ENCODE measurements around the gene ANK3.

DNA sequence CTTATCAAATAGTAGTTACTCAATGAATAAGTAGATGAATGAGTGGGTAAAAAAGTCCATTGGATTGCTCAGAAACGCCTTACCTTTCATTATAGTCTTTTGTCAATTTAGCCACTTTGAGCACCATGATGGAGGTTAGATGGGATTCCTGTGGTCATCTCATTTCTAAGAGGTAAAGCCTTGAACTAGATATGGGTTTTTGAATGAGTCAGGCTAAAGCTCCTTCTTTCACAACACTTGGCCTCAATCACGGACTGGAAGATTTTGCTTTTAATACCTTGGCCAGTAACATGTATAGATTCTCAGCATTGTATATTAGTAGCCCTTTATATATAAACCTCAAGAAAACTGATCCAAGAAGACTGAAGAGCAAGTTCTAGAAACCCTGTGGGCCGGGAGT, 383.6 kb downstream of the ANK3 start:
- TF ChIP-seq EZH2 (IDR thresholded peaks at IDR 0.05; ENCODE audit: insufficient read depth, poor library complexity, severe bottlenecking) (no peak), EZH2phosphoT487 (IDR thresholded peaks at IDR 0.05; ENCODE audit: insufficient read depth, low read depth) (no peak)
